Parathyroid adenoma (tissue), 2 donors: ENCODE data around the gene TBR1.

ENCODE experiments used
- H2AFZ ChIP-seq: fragments of 300-600 bp; sonication (generic); one replicate; pipeline ENCODE4 v1.7.0; 2017; ENCODE audit warnings: antibody characterized with exemption, mild to moderate bottlenecking
- H3K27ac ChIP-seq: fragments of 300-600 bp; sonication (generic); one replicate; pipeline ENCODE4 v1.7.0; 2017
- H3K27me3 ChIP-seq: fragments of 300-600 bp; sonication (generic); one replicate; pipeline ENCODE4 v1.7.0; 2017; ENCODE audit warnings: low read length; ENCODE audit not compliant: control insufficient read depth, insufficient read depth
- H3K36me3 ChIP-seq: fragments of 300-600 bp; sonication (generic); one replicate; pipeline ENCODE4 v1.7.0; 2017; ENCODE audit warnings: low read length; ENCODE audit not compliant: control insufficient read depth, insufficient read depth
- H3K4me1 ChIP-seq: fragments of 300-600 bp; sonication (generic); one replicate; pipeline ENCODE4 v1.7.0; 2017; ENCODE audit warnings: control low read depth
- H3K4me2 ChIP-seq: fragments of 300-600 bp; sonication (generic); one replicate; pipeline ENCODE4 v1.7.0; 2017; ENCODE audit warnings: low read length
- H3K4me3 ChIP-seq: fragments of 300-600 bp; sonication (generic); one replicate; pipeline ENCODE4 v1.7.0; 2017; ENCODE audit warnings: low read depth, low read length
- H3K79me2 ChIP-seq: fragments of 300-600 bp; sonication (generic); one replicate; pipeline ENCODE4 v1.7.0; 2017; ENCODE audit warnings: control low read depth
- H3K9ac ChIP-seq: fragments of 300-600 bp; sonication (generic); one replicate; pipeline ENCODE4 v1.7.0; 2017; ENCODE audit warnings: mild to moderate bottlenecking
- H3K9me3 ChIP-seq: fragments of 300-600 bp; sonication (generic); one replicate; pipeline ENCODE4 v1.7.0; 2017; ENCODE audit warnings: low read length; ENCODE audit not compliant: control insufficient read depth
- TF ChIP-seq, protein P1 (sequence below): fragments of 300-600 bp; sonication (generic); IDR thresholded peaks from one replicate; pipeline ENCODE4 v1.7.0; 2017; ENCODE audit warnings: antibody characterized with exemption, mild to moderate bottlenecking
- donor health status: primary hyperparathyroidism.

Gene TBR1

DNA sequence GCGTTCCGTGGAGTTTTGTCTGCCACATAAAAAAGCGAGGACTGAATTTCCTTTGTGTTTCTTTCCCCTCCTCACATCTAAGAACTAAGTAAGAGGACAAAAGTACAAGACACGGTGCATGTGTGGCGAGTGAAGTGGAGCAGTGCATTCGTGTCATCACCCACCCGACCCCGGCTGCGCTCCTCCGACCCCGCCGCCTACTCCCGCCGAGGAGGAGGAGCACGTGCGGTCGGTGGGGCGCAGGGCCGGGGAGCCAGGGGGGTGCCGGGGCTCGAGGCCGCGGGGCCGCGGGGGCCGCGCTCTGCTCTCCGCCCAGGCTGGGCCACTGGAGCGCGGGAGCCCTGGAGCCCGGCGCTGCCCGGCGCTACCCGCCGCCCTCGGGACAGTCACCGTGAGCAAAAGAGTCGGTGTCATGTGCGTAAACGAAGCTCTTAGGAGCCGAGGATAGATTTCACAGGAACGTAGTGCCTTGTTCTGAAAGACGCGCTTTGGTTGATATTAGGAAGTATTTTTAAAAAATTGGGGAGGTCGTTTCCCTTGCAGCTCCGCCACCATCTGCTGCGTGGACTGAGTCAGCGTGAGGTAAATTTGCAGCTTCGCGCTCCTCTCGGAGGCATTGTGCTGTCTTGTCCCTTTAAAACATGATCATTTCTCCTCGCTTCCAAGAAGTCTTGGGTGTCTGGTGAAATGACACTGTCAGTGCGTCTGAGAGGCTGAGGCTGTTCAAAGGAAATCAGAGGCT is 11.0 kb downstream of the TBR1 start:
- Histone ChIP-seq H3K4me2 (no peak overlapping the region), H3K4me1 (no peaks in the 10 kb centered on the region), H3K36me3 (no peaks in the 10 kb centered on the region), H3K27ac (no peak overlapping the region), H3K9ac (no peak overlapping the region), H3K4me3 (no peak overlapping the region), H3K9me3 (no peaks in the 10 kb centered on the region), H3K27me3 (peaks cover 37% of the 10 kb centered on the region), H3K79me2 (no peaks in the 10 kb centered on the region), H2AFZ (peak overlapping the region; percentile 21)
- TF ChIP-seq, protein P1, sequence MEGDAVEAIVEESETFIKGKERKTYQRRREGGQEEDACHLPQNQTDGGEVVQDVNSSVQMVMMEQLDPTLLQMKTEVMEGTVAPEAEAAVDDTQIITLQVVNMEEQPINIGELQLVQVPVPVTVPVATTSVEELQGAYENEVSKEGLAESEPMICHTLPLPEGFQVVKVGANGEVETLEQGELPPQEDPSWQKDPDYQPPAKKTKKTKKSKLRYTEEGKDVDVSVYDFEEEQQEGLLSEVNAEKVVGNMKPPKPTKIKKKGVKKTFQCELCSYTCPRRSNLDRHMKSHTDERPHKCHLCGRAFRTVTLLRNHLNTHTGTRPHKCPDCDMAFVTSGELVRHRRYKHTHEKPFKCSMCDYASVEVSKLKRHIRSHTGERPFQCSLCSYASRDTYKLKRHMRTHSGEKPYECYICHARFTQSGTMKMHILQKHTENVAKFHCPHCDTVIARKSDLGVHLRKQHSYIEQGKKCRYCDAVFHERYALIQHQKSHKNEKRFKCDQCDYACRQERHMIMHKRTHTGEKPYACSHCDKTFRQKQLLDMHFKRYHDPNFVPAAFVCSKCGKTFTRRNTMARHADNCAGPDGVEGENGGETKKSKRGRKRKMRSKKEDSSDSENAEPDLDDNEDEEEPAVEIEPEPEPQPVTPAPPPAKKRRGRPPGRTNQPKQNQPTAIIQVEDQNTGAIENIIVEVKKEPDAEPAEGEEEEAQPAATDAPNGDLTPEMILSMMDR: no peak

DNA sequence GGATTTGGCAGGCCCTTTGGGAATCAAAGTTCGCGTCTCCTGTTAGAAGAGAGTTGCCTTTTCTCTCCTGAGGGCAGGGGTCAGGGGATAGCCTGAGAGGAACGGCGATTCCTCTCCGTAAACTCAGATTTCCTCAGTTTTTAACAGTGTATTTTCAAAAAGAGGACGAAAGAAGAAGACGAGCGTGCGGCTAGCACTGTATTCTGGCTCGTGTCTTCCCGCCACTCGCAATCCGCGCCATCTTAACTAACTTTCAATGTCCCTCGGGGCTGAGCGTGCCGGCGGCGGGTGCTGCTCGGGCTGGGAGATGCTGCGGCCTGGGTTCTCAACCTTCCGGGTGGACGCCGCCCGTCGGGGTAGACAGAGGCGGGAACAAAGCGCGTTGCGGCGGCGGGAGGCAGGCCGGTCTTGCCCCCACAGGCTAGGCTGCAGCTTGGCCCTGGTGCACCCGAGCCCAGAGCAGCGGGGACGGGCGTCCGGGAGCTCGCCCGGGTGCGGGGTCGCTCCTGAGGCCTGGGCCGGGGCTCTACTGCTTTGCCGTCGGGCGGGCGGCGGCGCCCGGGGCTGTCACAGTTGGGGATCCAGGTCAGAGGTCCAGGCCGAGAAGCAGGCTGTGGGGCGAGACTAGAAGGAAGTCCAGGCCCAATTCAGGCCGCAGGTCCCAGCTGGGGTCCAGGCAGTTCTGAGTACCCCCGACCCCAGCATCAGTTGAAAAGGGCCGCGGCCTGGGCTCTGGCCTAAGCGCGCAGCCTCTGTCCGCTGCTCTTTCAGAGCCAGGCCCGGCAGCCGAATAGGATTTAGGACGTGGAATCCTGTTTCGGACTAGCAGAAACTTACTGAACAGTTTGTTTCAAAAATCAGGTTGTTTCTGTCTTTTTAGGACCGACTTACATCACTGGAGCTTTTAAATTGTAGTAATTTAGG is 11.8 kb downstream of the TBR1 start:
- H3K27me3 ChIP-seq: peaks cover 33% of the 10 kb centered on the region
- no peak overlapping the region for H3K27ac ChIP-seq
- H3K4me3 ChIP-seq: no peak overlapping the region

DNA sequence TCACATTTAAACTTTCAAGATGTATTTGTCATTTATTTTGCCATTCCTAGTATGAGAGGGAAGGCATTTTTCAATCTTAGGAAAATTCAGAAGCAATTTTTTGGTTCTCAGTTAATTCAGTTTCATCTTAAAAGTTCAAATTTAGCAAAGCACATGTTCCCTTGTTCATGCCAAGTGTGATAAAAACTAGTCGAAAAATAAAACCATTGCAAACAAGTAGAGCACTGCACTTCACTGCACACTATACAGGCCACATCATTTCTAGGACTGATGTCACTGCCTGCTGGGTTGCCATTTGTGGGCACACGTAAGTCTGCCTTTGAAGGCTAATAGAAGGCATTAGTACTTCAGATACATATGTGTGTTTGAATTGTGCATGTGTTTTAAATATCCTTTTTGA is 14.3 kb downstream of the TBR1 start:
- TF ChIP-seq, protein P1: no peak
- no peaks in the 10 kb centered on the region for H3K36me3 ChIP-seq
- no peak overlapping the region for H3K27ac ChIP-seq
- no peak overlapping the region for H3K9ac ChIP-seq
- no peaks in the 10 kb centered on the region for H3K79me2 ChIP-seq
- H3K4me3 ChIP-seq: no peak overlapping the region
- H2AFZ ChIP-seq: no peak overlapping the region
- H3K9me3 ChIP-seq: no peaks in the 10 kb centered on the region
- no peak overlapping the region for H3K4me2 ChIP-seq
- H3K27me3 ChIP-seq: peaks cover 17% of the 10 kb centered on the region
- no peaks in the 10 kb centered on the region for H3K4me1 ChIP-seq

More for the DNA sequence above, 11.8 kb downstream of the TBR1 start:
- H3K4me1 ChIP-seq: no peaks in the 10 kb centered on the region
- H3K9me3 ChIP-seq: no peaks in the 10 kb centered on the region
- H2AFZ ChIP-seq: peak overlapping the region; percentile 21
- no peaks in the 10 kb centered on the region for H3K36me3 ChIP-seq
- H3K4me2 ChIP-seq: no peak overlapping the region
- no peak overlapping the region for H3K9ac ChIP-seq
- H3K79me2 ChIP-seq: no peaks in the 10 kb centered on the region
- TF ChIP-seq, protein P1: no peak

DNA sequence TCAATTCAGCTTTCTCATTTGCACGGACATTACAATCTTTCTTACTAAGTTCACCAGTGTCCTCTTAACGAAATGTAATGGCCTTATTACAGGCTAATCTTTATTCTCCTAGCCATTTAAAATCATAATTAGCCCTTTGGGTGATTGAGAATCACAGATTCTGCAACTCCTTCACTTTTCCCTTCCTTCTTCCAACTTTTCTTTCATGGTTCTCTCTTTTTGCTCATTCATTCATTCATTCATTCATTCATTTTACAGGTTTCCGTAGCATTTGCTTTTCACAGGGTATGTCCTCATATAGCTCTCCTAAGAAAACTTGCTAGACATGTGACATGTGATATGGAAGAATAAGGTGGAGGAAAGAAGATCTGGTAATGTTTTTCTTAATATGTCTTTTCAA is 16.0 kb downstream of the TBR1 start:
- Histone ChIP-seq H3K4me2 (no peak overlapping the region), H3K9ac (no peak overlapping the region), H3K9me3 (peaks cover 5% of the 10 kb centered on the region), H3K36me3 (no peaks in the 10 kb centered on the region), H3K27ac (no peak overlapping the region), H3K4me1 (no peaks in the 10 kb centered on the region), H3K4me3 (no peak overlapping the region), H2AFZ (no peak overlapping the region), H3K79me2 (no peaks in the 10 kb centered on the region), H3K27me3 (peaks cover 10% of the 10 kb centered on the region)
- TF ChIP-seq, protein P1: no peak
